Keratinocyte (primary cell): Measurements from ENCODE around the gene P2RY2. TPM values are rescaled to one million over a fixed set of nuclear protein-coding genes. Genes with fewer than 3 reads are reported as not detected.

Source experiments
- DNase-seq: peaks from one replicate; pipeline ENCODE4 v3.0.0-alpha.2; 2011; ENCODE audit warnings: low read depth, missing footprints, low spot score
- FAIRE-seq: peaks from 2 replicates; lab custom pipeline; 2011; peaks lifted over from hg19 to GRCh38; lab: Jason Lieb, UNC
- H2AFZ ChIP-seq: 2 replicates; pipeline ENCODE4 v1.6.0; 2012; ENCODE audit warnings: low read length, control low read depth, inconsistent platforms; ENCODE audit not compliant: control insufficient read depth
- H3K27ac ChIP-seq: 2 replicates; pipeline ENCODE4 v1.5.1; 2011; ENCODE audit warnings: low read length; ENCODE audit not compliant: control insufficient read depth, insufficient read depth
- H3K27me3 ChIP-seq: 3 replicates; pipeline ENCODE4 v1.6.0; 2011; ENCODE audit warnings: low read length; ENCODE audit not compliant: control insufficient read depth, insufficient read depth; ENCODE audit errors: extremely low read depth
- H3K36me3 ChIP-seq, 2 experiments: 2 replicates in 1 of 2; 3 replicates in 1 of 2; pipeline ENCODE4 v1.5.1; 2011; ENCODE audit warnings: low read length in 2 of 2, mild to moderate bottlenecking in 1 of 2; ENCODE audit not compliant: control insufficient read depth in 2 of 2, insufficient read depth in 2 of 2; ENCODE audit errors: extremely low read depth in 1 of 2
- H3K4me1 ChIP-seq: 3 replicates; pipeline ENCODE4 v1.5.1; 2011; ENCODE audit warnings: low read length; ENCODE audit not compliant: control insufficient read depth, insufficient read depth; ENCODE audit errors: extremely low read depth
- H3K4me2 ChIP-seq: 3 replicates; pipeline ENCODE4 v1.6.0; 2011; ENCODE audit warnings: low read depth, low read length; ENCODE audit not compliant: control insufficient read depth, insufficient read depth; ENCODE audit errors: extremely low read depth
- H3K4me3 ChIP-seq, 3 experiments: fragments of 200-600 bp in 1 of 3; sonication (generic) in 1 of 3; 2 replicates in 2 of 3; 3 replicates in 1 of 3; pipeline ENCODE4 v1.5.1; 2011 to 2016; ENCODE audit warnings: low read length in 3 of 3, mild to moderate bottlenecking in 3 of 3, control low read depth in 2 of 3, inconsistent platforms in 1 of 3, low read depth in 1 of 3, mixed read lengths in 1 of 3, mixed run types in 1 of 3, moderate library complexity in 1 of 3; ENCODE audit not compliant: control insufficient read depth in 2 of 3, insufficient read depth in 2 of 3; ENCODE audit errors: extremely low read depth in 1 of 3
- H3K79me2 ChIP-seq: 2 replicates; pipeline ENCODE4 v1.6.0; 2012; ENCODE audit warnings: low read length; ENCODE audit not compliant: control insufficient read depth, insufficient read depth
- H3K9ac ChIP-seq: 3 replicates; pipeline ENCODE4 v1.6.0; 2011; ENCODE audit warnings: low read length; ENCODE audit not compliant: control insufficient read depth, insufficient read depth; ENCODE audit errors: extremely low read depth
- H3K9me1 ChIP-seq: 3 replicates; pipeline ENCODE4 v1.6.0; 2011; ENCODE audit warnings: low read length; ENCODE audit not compliant: control insufficient read depth, insufficient read depth; ENCODE audit errors: extremely low read depth
- H3K9me3 ChIP-seq: 2 replicates; pipeline ENCODE4 v1.5.1; 2012; ENCODE audit warnings: low read depth, low read length; ENCODE audit not compliant: control insufficient read depth
- H4K20me1 ChIP-seq: 3 replicates; pipeline ENCODE4 v1.6.0; 2011; ENCODE audit warnings: low read length; ENCODE audit not compliant: control insufficient read depth, insufficient read depth; ENCODE audit errors: extremely low read depth
- EZH2 ChIP-seq: IDR thresholded peaks from one replicate; pipeline ENCODE4 v1.6.1; 2012; ENCODE audit warnings: inconsistent platforms, mild to moderate bottlenecking, low read length, moderate library complexity
- dilution Hi-C: fragments of 300-500 bp; cut with MboI; formaldehyde crosslinking; loops from one replicate; pipeline ENCODE4 v1.7.0; 2020; ENCODE audit warnings: low sequenced_read_pairs; ENCODE audit not compliant: extremely low pct_ligation_motif_present
- polyA plus RNA-seq, 5 experiments: library from polyadenylated mRNA; depleted of rRNA in 3 of 5; stranded (reverse) in 3 of 5; stranded (forward) in 1 of 5; unstranded in 1 of 5; fragments of >200 nt; gene quantifications; 1 replicate in 1 of 5; 2 replicates in 3 of 5; 3 replicates in 1 of 5; pipeline versions ENCODE4 v1.2.1 to v1.2.3, GENCODE V29; 2011 to 2012; ENCODE audit warnings: missing spikeins in 2 of 5, low read depth in 1 of 5, low replicate concordance in 1 of 5
- TF ChIP-seq, protein P1 (sequence below), 3 experiments: IDR thresholded peaks in 1 of 3; conservative IDR thresholded peaks in 1 of 3; optimal IDR thresholded peaks in 1 of 3; 2 replicates in 2 of 3; 3 replicates in 1 of 3; pipeline versions ENCODE3 to v1.5.1; 2011; ENCODE audit warnings: low read length in 3 of 3, mild to moderate bottlenecking in 3 of 3, moderate library complexity in 2 of 3, control low read depth in 1 of 3, inconsistent platforms in 1 of 3; ENCODE audit not compliant: insufficient read depth in 2 of 3; ENCODE audit errors: extremely low read depth in 1 of 3

P2RY2 gene
- polyA plus RNA-seq, 1 donor (not counting 4 experiments of a cell fraction or from before 2014, with no cell fraction given), result 5.1 TPM

DNA sequence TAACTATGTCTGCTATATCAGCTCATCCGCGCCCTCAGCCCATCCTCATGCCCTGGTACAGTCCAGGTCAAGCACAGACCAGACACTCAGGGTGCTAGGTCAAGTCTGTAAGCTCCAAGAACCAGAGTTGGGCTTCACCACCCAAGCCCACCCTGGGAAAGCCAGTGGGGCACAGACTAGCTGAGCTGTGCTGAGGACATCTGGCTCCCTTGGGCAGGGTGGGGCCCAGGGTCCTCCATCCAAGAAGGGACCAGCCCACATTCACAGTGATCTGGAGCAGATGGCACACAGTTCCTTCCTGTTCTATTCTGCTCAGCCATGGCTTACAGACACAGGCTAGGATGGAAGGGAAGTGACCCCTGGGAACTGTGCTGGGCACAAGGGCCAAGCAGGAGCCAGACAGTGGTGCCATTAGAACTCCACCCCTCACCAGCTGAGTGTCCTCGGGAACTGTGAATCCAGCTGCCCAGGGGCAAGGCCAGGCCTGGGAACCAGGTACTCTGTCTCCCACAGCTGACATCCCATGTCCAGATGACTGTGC, 63.2 kb downstream of the P2RY2 start:
- DNase-seq (no peak), FAIRE-seq (no peak)
- Histone ChIP-seq H2AFZ (no peak overlapping the region), H3K79me2 (no peaks in the 10 kb centered on the region), H3K9me3 (no peaks in the 10 kb centered on the region), H3K9me1 (no peaks in the 10 kb centered on the region), H3K27ac (no peak overlapping the region), H4K20me1 (no peaks in the 10 kb centered on the region), H3K4me3 (no peak overlapping the region), H3K36me3 (no peaks in the 10 kb centered on the region), H3K9ac (no peak overlapping the region), H3K4me2 (no peak overlapping the region), H3K27me3 (no peaks in the 10 kb centered on the region), H3K4me1 (peaks cover 3% of the 10 kb centered on the region)
- dilution Hi-C loops, result no loop called here
- no peak for TF ChIP-seq EZH2
- TF ChIP-seq, protein P1, sequence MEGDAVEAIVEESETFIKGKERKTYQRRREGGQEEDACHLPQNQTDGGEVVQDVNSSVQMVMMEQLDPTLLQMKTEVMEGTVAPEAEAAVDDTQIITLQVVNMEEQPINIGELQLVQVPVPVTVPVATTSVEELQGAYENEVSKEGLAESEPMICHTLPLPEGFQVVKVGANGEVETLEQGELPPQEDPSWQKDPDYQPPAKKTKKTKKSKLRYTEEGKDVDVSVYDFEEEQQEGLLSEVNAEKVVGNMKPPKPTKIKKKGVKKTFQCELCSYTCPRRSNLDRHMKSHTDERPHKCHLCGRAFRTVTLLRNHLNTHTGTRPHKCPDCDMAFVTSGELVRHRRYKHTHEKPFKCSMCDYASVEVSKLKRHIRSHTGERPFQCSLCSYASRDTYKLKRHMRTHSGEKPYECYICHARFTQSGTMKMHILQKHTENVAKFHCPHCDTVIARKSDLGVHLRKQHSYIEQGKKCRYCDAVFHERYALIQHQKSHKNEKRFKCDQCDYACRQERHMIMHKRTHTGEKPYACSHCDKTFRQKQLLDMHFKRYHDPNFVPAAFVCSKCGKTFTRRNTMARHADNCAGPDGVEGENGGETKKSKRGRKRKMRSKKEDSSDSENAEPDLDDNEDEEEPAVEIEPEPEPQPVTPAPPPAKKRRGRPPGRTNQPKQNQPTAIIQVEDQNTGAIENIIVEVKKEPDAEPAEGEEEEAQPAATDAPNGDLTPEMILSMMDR (optimal IDR thresholded peaks at IDR 0.05 in 1 of 3, IDR thresholded peaks at IDR 0.05 in 1 of 3, conservative IDR thresholded peaks at IDR 0.05 in 1 of 3; ENCODE audit: extremely low read depth in 1 of 3, insufficient read depth in 2 of 3, low read length in 3 of 3), result no peak

DNA sequence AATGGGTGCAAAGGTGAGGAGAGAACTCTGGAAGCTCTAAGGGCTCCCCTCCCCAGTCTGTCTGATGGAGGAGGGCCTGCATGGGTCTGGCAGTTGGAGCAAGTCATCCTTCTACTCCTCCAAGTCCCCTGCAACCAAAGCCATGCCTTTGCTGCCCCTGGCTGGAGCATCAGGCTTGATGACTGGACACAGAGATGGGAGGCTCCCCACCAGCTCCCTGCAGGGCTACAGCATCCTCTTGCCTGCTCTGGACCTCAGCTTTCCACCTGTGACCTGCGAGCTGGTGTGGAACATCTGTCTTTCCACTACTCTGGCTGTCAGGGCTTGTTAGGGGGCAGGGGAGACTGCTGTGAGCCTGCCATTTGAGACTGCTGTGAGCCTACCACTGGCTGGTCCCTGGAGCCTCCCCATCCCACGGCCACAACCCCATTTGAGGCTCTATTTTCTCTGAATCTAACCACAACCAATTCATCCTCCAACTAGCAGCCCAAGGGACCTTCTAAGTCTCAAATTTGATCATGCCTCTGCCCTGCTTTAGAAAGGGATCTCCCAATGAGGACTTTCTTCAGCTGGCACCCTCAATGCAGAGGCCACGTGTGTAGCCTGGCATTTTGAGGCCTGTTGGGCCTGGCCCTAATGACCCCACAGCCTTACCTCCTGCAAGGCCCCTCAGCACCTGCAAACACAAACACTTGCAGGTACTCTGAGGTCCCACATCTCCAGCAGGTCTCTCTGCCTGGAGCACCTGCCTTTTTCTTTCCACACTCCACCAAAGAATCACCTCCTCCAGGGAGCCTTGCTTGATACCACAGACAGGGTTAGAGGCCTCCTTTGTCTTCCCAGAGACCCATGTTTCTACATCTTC, 63.9 kb downstream of the P2RY2 start:
- TF ChIP-seq, protein P1 (optimal IDR thresholded peaks at IDR 0.05 in 1 of 3, IDR thresholded peaks at IDR 0.05 in 1 of 3, conservative IDR thresholded peaks at IDR 0.05 in 1 of 3; ENCODE audit: extremely low read depth in 1 of 3, insufficient read depth in 2 of 3, low read length in 3 of 3), result no peak
- TF ChIP-seq EZH2, result no peak
- dilution Hi-C loops, result no loop called here
- Histone ChIP-seq H2AFZ (no peak overlapping the region), H3K4me3 (no peak overlapping the region), H3K9me3 (no peaks in the 10 kb centered on the region), H3K79me2 (no peaks in the 10 kb centered on the region), H4K20me1 (no peaks in the 10 kb centered on the region), H3K36me3 (no peaks in the 10 kb centered on the region), H3K4me1 (peaks cover 3% of the 10 kb centered on the region), H3K27ac (no peak overlapping the region), H3K9ac (no peak overlapping the region), H3K27me3 (no peaks in the 10 kb centered on the region), H3K9me1 (no peaks in the 10 kb centered on the region), H3K4me2 (no peak overlapping the region)
- DNase-seq (no peak), FAIRE-seq (no peak)
